Liver (tissue), 9 donors: ENCODE results near the gene ELAC2. TPM values are rescaled to one million over a fixed set of nuclear protein-coding genes. Genes with fewer than 3 reads are reported as not detected.

ENCODE experiments used
- DNase-seq: peaks from one replicate; pipeline ENCODE4 v3.0.0-alpha.2; 2017; ENCODE audit warnings: low spot score
- H3K27ac ChIP-seq, 2 donors: one replicate each; pipeline ENCODE4 v1.7.0; 2013; ENCODE audit warnings: inconsistent platforms in 2 of 2, low read length in 2 of 2, control low read depth in 1 of 2, low read depth in 1 of 2, mild to moderate bottlenecking in 1 of 2
- H3K27me3 ChIP-seq, 4 donors: one replicate each; pipeline versions ENCODE4 v1.6.1 to v1.7.0; 2013; ENCODE audit warnings: low read length in 3 of 4, inconsistent platforms in 1 of 4, mild to moderate bottlenecking in 1 of 4, moderate library complexity in 1 of 4; ENCODE audit not compliant: control insufficient read depth in 4 of 4, insufficient read depth in 4 of 4
- H3K36me3 ChIP-seq, 4 donors: one replicate each; pipeline versions ENCODE4 v1.6.1 to v1.7.0; 2013; ENCODE audit warnings: low read length in 3 of 4, mild to moderate bottlenecking in 3 of 4, low read depth in 1 of 4, moderate library complexity in 1 of 4; ENCODE audit not compliant: control insufficient read depth in 4 of 4, insufficient read depth in 3 of 4
- H3K4me1 ChIP-seq, 4 donors: one replicate each; pipeline versions ENCODE4 v1.6.1 to v1.7.0; 2013; ENCODE audit warnings: low read length in 3 of 4, mild to moderate bottlenecking in 3 of 4, moderate library complexity in 1 of 4; ENCODE audit not compliant: control insufficient read depth in 4 of 4, insufficient read depth in 4 of 4
- H3K4me3 ChIP-seq, 3 donors: one replicate each; pipeline versions ENCODE4 v1.6.1 to v1.7.0; 2013; ENCODE audit warnings: low read length in 3 of 3, control low read depth in 1 of 3, low read depth in 1 of 3, mild to moderate bottlenecking in 1 of 3
- H3K9ac ChIP-seq, 2 donors: one replicate each; pipeline ENCODE4 v1.7.0; 2013; ENCODE audit warnings: low read length in 2 of 2, mild to moderate bottlenecking in 2 of 2, moderate library complexity in 2 of 2, control low read depth in 1 of 2, low read depth in 1 of 2
- H3K9me3 ChIP-seq, 4 donors: one replicate each; pipeline versions ENCODE4 v1.6.1 to v1.7.0; 2013; ENCODE audit warnings: low read length in 3 of 4; ENCODE audit not compliant: control insufficient read depth in 4 of 4
- ATF3 ChIP-seq: IDR thresholded peaks from 2 replicates; pipeline ENCODE4 v1.6.1; 2016; ENCODE audit warnings: antibody characterized with exemption
- CTCF ChIP-seq: fragments of 150-350 bp; IDR thresholded peaks from 2 replicates; pipeline ENCODE4 v1.5.1; 2017; ENCODE audit warnings: improper control_type of control experiment, low read depth, low read length; ENCODE audit not compliant: missing input control
- EGR1 ChIP-seq, 2 donors: IDR thresholded peaks; 2 replicates each; pipeline ENCODE4 v1.6.1; 2016 to 2018; ENCODE audit warnings: antibody characterized with exemption in 2 of 2, low read depth in 2 of 2
- FOXA1 ChIP-seq: IDR thresholded peaks from 2 replicates; pipeline ENCODE4 v1.6.1; 2016; ENCODE audit warnings: antibody characterized with exemption
- FOXA2 ChIP-seq: IDR thresholded peaks from 2 replicates; pipeline ENCODE4 v1.6.1; 2016; ENCODE audit warnings: antibody characterized with exemption
- GABPA ChIP-seq, 2 donors: IDR thresholded peaks in 1 of 2; conservative IDR thresholded peaks in 1 of 2; 2 replicates each; pipeline ENCODE4 v1.6.1; 2016; ENCODE audit warnings: antibody characterized with exemption in 2 of 2, mild to moderate bottlenecking in 1 of 2, moderate library complexity in 1 of 2
- HNF4A ChIP-seq, 2 donors: conservative IDR thresholded peaks; 2 replicates each; pipeline ENCODE4 v1.6.1; 2016; ENCODE audit warnings: antibody characterized with exemption in 2 of 2, mild to moderate bottlenecking in 2 of 2
- HNF4G ChIP-seq: IDR thresholded peaks from 2 replicates; pipeline ENCODE4 v1.6.1; 2016; ENCODE audit warnings: antibody characterized with exemption
- JUND ChIP-seq, 2 donors: IDR thresholded peaks; 2 replicates each; pipeline ENCODE4 v1.6.1; 2016; ENCODE audit warnings: antibody characterized with exemption in 2 of 2
- NR2F2 ChIP-seq: IDR thresholded peaks from 2 replicates; pipeline ENCODE4 v1.6.1; 2016; ENCODE audit warnings: antibody characterized with exemption
- RAD21 ChIP-seq, 2 donors: IDR thresholded peaks; 2 replicates each; pipeline ENCODE4 v1.6.1; 2016; ENCODE audit warnings: antibody characterized with exemption in 2 of 2, mild to moderate bottlenecking in 2 of 2
- REST ChIP-seq: IDR thresholded peaks from 2 replicates; pipeline ENCODE4 v1.6.1; 2016; ENCODE audit warnings: antibody characterized with exemption, mild to moderate bottlenecking
- RXRA ChIP-seq, 2 donors: IDR thresholded peaks; 2 replicates each; pipeline ENCODE4 v1.6.1; 2017 to 2018; ENCODE audit warnings: antibody characterized with exemption in 2 of 2, mild to moderate bottlenecking in 1 of 2
- SP1 ChIP-seq: IDR thresholded peaks from 2 replicates; pipeline ENCODE4 v1.6.1; 2018; ENCODE audit warnings: antibody characterized with exemption, mild to moderate bottlenecking
- TAF1 ChIP-seq: conservative IDR thresholded peaks from 2 replicates; pipeline ENCODE4 v1.6.1; 2016; ENCODE audit warnings: antibody characterized with exemption, mild to moderate bottlenecking
- YY1 ChIP-seq: IDR thresholded peaks from 2 replicates; pipeline ENCODE4 v1.6.1; 2016; ENCODE audit warnings: antibody characterized with exemption, mild to moderate bottlenecking
- ZBTB33 ChIP-seq: IDR thresholded peaks from 2 replicates; pipeline ENCODE4 v1.6.1; 2016; ENCODE audit warnings: antibody characterized with exemption
- WGBS: extraction: QIAGEN DNeasy Blood & Tissue Kit; methylation state at CpG from one replicate; pipeline ENCODE4 v1.1.7; 2013; 5-methylcytosine and 5-hydroxymethylcytosine counted together
- polyA plus RNA-seq, 2 donors: library from polyadenylated mRNA; stranded (reverse) in 1 of 2; unstranded in 1 of 2; fragments of 200-250 nt in 1 of 2; fragments of >200 nt in 1 of 2; fragmentation: Nextera tagmentation in 1 of 2; extraction: Ambion mirVana in 1 of 2; gene quantifications; one replicate each; pipeline versions ENCODE4 v1.2.1 to v1.2.3, GENCODE V29; 2013 to 2015
- total RNA-seq, 2 donors: library from RNA; depleted of rRNA; stranded (reverse); fragments of >200 nt; gene quantifications; one replicate each; pipeline ENCODE4 v1.2.3, GENCODE V29; 2014
- donor health status: healthy.
- donor health status: healthy.
- donor health status: healthy.
- donor health status: healthy.
- donor health status: healthy.

The ELAC2 gene
- total and polyA plus RNA-seq, 4 donors: 26.5 to 54.1 (median 36.2) TPM

- no peak for TF ChIP-seq CTCF
Measured at GRCh38 chr17:13036751-13037150, 18.9 kb upstream of the ELAC2 start (continued).

- 85% methylated on average over 1 of the region's 1 CpG for WGBS
- no peak for DNase-seq
- H3K4me1 ChIP-seq: no peaks in the 10 kb centered on the region
- no peak overlapping the region for H3K27ac ChIP-seq
- H3K36me3 ChIP-seq: no peaks in the 10 kb centered on the region
- H3K4me3 ChIP-seq: no peak overlapping the region
- H3K9ac ChIP-seq: no peak overlapping the region
- H3K27me3 ChIP-seq: no peaks in the 10 kb centered on the region
- TF ChIP-seq FOXA1: no peak
- TF ChIP-seq SP1: no peak
- no peak for TF ChIP-seq HNF4G
- TF ChIP-seq FOXA2: no peak
- TF ChIP-seq EGR1 (IDR thresholded peaks at IDR 0.05; ENCODE audit: low read depth in 2 of 2): no peak
- no peak for TF ChIP-seq GABPA (IDR thresholded peaks at IDR 0.05 in 1 of 2, conservative IDR thresholded peaks at IDR 0.05 in 1 of 2)
- no peak for TF ChIP-seq TAF1
- no peak for TF ChIP-seq YY1
- no peak for TF ChIP-seq HNF4A (conservative IDR thresholded peaks at IDR 0.05)
- no peak for TF ChIP-seq CTCF
- no peak for TF ChIP-seq NR2F2
- TF ChIP-seq RXRA (IDR thresholded peaks at IDR 0.05): no peak
- no peak for TF ChIP-seq ZBTB33
- no peak for TF ChIP-seq JUND (IDR thresholded peaks at IDR 0.05)
- TF ChIP-seq ATF3: no peak
- no peak for TF ChIP-seq RAD21 (IDR thresholded peaks at IDR 0.05)
- no peak for TF ChIP-seq REST
- peaks cover 3 to 10% (median 6%) of the 10 kb centered on the region in 4 donors for H3K9me3 ChIP-seq
Measured at GRCh38 chr17:13035420-13035819, 17.6 kb upstream of the ELAC2 start.
